Stimulated activated CD4-positive, alpha-beta T cell treated with anti-CD3 and anti-CD28 coated beads, TNF-alpha, amount 100 ng/mL, for 4 hours (primary cell): ENCODE data around the gene WDR26.
A peak's percentile ranks its signal among the peaks of the same experiment; 100 is the strongest.
"Not testable (repeated sequence)": the region's sequence is repeated elsewhere in the genome, so short reads cannot be mapped to it uniquely, and the experiment has no call there.

Experiments
- DNase-seq, 3 experiments: peaks; one replicate each; pipeline ENCODE4 v3.0.0-alpha.2; 2020; ENCODE audit warnings: low read depth in 3 of 3

Gene WDR26

GRCh38 chr1:224349716-224350115 lies 84.9 kb downstream of the WDR26 start:
- DNase-seq: not testable (repeated sequence)

DNA sequence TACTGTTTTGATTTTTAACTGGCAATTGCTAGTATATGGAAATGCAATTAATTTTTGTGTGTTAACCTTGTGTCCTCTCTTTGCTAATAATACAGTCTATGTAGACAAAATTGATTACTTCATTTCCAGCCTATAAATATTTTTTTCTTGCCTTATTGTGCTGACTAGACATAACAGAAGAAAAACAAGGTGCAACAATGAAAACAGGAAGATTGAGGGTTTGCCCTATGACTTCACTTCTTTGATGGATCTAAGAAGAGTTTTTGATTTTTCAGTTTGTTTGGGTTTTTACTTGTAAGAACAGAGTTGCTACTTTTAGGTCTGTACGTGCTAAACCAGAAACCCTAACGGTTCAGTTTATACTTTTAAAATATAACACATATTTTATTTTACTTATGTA lies 86.5 kb downstream of the WDR26 start:
- DNase-seq: no peak

DNA sequence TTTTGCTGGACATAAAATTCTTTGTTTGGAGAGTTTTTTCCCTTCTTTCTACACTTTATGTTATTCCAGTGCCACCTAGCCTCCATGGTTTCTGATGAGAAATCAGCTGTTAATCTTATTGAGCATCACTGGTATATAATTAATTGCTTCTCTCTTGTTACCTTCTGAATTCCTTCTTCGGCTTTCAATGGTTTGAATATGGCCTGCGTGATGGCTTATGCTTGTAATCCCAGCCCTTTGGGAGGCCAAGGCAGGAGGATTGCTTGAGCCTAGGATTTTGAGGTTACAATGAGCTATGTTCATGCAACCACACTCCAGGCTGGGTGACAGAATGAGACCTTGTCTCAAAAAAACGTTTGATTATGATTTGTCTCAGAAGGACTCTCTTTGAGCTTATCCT lies 90.9 kb downstream of the WDR26 start:
- DNase-seq: no peak

GRCh38 chr1:224340453-224341384 lies 93.9 kb downstream of the WDR26 start:
- DNase-seq: peak in 2 of 3 experiments; percentile 12 to 18

DNA sequence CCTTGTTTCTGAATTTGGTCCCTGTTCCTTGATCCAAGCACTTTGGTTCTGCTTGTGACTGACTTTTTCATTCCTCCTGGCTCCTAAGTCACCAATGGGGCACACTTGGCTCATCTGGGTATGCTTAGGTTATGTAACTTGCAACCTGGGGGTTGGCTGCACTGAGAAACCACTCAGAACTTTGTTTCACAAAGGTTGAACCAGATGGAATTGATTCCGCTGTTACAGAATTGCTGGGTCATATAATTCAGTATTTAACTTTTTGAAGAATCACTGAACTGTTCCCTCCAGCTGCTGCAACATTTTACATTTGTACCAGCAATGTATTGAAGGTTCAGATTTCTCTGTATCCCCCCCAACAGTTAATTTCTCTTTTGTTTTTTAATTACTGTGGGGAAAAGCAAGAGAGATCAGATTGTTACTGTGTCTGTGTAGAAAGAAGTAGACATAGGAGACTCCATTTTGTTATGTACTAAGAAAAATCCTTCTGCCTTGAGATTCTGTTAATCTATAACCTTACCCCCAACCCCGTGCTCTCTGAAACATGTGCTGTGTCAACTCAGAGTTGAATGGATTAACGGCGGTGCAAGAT lies 95.1 kb downstream of the WDR26 start:
- DNase-seq: no peak

GRCh38 chr1:224338150-224338838 lies 96.3 kb downstream of the WDR26 start:
- DNase-seq: no peak
